NK-92 (cell line): Measurements from ENCODE around the gene MAPK14.

Experiments used
- DNase-seq: peaks from one replicate; lab custom pipeline; 2025; ENCODE audit not compliant: unreplicated experiment; lab: John Stamatoyannopoulos, UW

The MAPK14 gene

GRCh38 chr6:36099869-36100483, 72.4 kb downstream of the MAPK14 start:
- no peak for DNase-seq

DNA sequence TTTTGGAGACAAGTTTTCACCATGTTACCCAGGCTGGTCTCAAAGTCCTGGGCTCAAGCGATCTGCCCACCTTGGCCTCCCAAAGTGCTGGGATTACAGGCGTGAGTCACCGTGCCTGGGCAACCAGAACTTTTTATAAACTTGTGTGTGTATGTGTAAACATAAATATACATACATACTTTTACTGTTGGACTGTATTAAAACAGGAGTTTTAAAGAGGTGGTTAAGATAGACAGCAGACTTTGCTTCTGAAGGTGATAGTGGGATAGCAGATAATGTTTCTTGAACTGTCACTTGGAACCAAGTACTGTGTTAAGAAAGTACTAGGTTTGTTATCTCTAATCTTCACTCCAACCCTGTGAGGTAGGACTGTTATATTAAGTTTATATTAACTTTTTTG, 74.1 kb downstream of the MAPK14 start:
- DNase-seq = no peak

GRCh38 chr6:36102853-36103252, 75.2 kb downstream of the MAPK14 start:
- DNase-seq = no peak

- no peak for DNase-seq
Observed at GRCh38 chr6:36104836-36105235, 77.2 kb downstream of the MAPK14 start.

- DNase-seq = no peak
Observed at GRCh38 chr6:36109092-36109491, 81.5 kb downstream of the MAPK14 start.

DNA sequence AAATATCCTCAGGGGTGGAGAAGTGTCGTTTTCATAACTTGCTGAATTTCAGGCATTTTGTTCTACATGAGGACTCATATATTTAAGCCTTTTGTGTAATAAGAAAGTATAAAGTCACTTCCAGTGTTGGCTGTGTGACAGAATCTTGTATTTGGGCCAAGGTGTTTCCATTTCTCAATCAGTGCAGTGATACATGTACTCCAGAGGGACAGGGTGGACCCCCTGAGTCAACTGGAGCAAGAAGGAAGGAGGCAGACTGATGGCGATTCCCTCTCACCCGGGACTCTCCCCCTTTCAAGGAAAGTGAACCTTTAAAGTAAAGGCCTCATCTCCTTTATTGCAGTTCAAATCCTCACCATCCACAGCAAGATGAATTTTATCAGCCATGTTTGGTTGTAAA, 82.4 kb downstream of the MAPK14 start:
- DNase-seq = no peak

GRCh38 chr6:36110863-36111262, 83.3 kb downstream of the MAPK14 start:
- no peak for DNase-seq

DNA sequence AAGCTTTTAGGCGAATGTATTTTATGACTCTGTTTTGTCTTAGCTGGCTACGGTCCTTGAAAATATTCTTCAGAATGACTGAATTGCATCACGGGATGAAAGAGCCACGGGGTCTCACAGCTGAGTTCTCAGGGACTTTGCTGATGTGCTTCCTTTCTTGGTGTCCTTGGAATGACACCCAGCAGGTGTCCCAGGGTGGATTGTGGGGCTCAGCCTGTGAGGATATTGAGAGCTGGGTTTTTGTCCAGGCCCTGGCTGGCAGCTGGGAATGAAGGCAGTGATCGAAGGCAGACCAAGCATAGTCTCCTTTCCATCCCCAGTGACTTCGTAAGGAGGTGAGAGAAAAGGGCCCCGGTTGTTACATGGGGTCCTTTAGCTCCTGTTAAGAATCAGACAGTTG, 83.9 kb downstream of the MAPK14 start:
- no peak for DNase-seq

- DNase-seq = no peak
Observed at GRCh38 chr6:36113049-36113448, 85.4 kb downstream of the MAPK14 start.

DNA sequence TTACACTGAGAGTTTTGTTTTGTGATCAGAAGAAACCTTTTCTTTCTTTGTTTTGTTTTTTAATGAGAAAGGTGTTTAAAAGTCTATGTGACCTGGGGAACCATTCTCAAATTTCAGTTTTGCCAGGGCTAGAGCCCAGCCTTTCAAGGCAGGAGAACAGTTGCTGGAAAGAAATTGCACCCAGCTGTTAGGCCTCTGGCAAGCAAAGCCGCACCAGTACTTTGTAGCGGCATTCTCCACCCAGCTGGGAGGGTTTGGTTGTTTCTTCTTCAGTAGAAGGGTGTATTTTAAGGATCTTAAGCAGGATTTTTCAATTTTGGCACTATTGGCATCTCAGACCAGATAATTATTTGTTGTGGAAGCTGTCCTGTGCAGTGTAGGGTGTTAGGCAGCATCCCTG, 86.1 kb downstream of the MAPK14 start:
- DNase-seq = no peak

DNA sequence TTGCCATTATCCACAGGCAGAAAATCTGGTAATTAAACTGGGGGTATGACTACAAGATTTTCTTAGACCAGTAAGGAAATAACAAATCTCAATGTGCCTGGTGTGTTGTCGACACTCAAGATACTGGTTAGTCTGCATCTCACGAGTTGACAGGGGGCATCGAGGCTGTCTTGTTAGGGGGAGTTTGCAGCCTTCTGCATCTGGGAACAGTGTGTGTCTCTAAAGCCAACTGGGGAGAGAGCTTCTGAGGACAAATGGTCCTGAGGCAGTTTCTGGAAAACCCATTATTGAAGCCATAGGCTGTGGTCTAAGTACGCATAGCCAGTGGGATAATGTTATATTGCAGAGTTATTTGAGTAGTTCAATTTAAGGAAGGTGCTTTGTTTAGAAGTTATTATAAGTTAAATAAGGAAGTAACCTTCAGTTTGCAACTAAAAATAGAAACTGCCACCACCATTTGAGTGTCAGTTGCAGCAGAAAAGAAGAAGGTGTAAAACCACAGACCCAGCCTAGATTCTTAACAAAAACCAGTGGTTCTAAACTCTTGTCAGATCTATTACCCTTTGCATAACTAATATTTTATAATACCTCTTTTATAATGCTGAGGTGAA, 87.3 kb downstream of the MAPK14 start:
- no peak for DNase-seq

GRCh38 chr6:36115412-36115811, 87.8 kb downstream of the MAPK14 start:
- DNase-seq = no peak

DNA sequence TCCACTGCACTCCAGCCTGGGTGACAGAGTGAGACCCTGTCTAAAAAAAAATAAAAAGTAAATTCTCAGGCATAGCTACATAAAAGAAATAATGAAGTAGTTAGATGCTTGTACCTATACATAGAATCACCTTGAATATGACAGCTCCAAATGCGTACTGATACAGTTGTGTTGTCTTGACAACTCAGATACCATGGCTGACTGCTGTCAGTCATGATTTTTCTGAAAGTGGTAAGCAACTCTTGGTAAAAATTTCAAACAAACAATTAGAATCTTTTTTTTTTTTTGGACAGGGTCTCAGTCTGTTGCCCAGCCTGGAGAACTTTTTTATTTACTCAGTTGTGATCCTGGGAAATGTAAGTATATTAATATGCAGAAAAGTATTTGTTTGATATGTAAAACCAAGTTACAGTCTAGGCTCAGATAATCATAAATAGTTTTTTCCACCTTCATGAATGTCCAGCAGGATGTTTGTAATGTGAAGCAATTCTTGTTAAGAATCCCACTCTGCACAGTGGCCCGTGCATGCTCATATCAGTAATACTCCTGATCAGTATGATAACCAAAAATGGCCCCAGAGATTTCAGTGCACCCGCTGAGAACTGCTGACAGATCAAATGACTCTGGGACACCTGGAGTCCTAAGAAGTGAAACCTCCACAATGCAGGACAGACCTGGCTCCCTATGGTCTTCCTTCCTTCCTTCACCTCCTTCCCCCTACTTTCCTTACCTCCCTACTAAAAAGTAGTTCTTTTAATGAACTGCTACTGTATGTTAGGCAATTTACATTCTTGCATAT, 88.7 kb downstream of the MAPK14 start:
- DNase-seq = no peak

DNA sequence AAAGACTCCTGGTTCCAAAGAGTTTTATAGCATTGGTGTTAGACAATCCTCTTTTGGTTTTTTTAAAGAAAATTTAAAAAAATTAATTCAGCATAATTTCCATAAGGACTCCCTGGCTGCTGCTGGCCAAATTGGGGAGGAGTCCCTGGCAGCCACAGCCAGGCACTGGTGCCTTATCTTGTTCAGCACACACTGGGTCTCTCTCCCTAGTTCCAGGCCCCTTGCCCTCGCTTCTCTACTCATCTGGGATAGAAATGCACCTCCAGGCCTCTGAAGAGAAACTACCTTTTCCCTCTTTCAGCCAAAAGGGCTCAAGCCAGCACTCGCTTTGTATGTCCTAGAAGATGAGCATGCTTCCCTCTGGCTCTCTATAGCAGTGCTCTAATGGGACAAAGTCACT, 89.3 kb downstream of the MAPK14 start:
- DNase-seq = no peak

DNA sequence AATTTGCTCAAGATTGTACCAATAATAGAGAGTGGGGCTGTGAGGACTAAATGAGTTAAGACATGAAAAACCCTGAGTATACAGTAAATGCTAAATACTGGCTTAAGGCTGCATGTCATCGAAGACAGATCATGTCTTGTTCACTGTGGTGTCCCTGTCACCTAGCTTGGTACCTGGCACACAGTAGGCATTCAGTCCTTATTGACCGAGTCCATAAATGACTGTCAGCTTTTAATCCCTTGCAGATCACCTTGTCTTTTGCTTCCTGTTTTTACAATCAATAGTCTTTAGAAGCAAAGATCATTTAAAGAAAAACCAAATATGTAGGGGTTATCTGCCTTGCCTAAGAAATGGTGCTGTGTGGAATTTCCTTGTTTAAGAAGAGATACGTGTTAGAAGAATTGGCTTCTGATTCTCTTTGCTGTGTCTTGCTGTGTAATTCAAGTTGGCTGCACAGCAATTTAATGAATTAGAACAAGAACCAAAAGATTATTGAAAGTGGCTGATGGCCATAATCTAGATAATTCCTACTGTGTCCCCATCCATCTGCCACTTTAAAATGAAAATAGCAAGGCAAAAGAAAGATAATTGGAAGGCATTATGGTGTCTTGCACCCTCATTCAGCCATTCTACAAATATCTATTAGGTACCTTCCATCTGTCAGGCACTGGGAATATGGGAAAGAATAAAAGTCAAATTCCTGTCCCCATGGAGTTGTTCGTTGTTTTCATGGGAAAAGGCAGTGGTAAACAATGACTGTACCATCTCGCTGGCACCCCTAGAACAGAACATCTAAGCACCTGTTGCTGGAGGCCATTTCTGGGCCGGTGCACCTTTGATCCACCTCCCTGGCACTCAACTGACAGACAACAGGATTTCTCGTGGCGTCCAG, 90.3 kb downstream of the MAPK14 start:
- DNase-seq = no peak

DNA sequence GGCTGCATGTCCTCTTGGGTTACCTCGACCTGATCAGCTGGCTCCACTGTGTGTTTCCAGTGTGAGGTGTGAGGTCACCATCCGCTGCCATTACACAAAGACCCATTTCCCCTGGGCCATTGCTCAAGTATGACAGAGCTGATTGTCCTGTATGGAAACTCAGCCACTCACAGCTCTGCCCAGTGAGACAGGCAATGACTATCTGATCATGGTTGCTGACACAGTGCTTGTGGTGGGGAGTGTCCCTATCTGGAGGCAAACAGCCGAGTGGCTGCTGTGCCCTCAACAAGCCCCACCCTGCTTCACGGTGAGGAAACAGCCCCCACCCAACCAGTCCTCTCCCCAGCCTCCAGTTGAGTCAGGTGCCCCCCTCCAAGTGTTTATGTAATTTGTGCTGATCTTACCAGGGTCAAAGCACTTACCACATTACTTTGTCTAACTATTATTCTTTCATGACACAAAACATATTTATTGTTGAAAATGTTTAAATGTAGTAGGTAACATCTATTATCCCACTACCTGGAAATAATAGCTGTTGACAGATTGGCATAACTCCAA, 91.0 kb downstream of the MAPK14 start:
- no peak for DNase-seq

GRCh38 chr6:36119209-36119608, 91.6 kb downstream of the MAPK14 start:
- DNase-seq = no peak

DNA sequence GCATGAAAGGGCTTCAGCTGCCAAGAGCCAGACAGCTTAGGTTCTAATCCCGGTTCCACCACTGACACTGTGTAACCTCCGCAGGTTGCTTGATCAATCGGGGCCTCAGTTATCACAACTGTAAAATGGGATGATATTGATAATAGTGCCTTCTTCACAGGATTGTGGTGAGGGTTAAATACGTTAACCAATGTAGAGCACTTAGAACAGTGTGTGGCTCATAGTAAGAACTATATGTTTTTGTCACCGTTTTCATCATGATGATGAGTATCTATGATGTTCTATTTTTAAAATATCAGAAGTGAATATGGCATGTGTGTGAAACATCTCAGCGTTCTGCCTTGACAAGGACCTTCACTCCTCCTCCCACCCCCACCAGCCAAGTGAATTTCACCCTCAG, 92.4 kb downstream of the MAPK14 start:
- no peak for DNase-seq

GRCh38 chr6:36120539-36120938, 92.9 kb downstream of the MAPK14 start:
- no peak for DNase-seq

DNA sequence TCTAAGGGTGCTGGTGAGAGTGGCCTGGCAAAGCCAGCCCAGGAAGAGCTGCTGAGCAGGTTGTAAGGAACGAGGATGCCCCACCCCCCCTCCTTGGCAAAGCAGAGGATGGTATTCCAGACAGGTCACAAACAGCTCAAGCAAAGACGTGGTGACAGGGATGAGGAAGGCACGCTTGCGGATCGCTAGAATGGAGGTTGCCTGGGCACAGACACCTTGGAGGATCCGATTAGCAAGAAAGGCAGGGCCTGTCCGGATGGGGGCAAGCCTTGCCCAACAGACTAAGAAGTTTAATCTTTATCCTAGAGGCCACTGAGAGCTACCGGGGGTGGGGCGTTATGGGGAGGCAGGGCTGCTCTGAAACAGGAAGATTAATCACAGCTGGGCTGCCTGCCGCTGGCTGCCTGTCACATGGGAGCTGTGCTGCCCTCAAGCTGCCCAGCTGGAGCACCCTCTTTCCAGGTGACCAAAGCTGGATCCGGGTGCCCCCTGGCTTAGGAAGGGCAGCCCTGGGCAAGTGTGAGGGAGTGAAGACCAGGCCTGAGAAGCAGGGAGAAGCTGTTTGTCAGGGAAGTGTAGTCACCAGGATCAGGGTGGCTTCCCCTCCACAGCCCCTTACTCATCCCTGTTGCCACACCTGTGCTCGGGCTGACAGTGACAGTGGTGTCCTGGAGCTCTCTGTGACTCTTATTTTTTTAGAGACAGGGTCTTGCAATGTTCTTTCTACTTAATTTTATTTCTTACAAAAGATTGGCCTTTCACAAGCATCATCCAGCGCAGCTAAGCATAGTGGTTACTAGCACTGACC, 93.6 kb downstream of the MAPK14 start:
- no peak for DNase-seq
